GM18517 (cell line): ENCODE data around the gene LCK.
"Not testable (repeated sequence)": the region's sequence is repeated elsewhere in the genome, so short reads cannot be mapped to it uniquely, and the experiment has no call there.

Experiments used
- ATAC-seq: cut with Tn5 transposase; IDR thresholded peaks from one replicate; pipeline ENCODE4 v1.9.1; 2021; ENCODE audit warnings: mild to moderate bottlenecking, moderate library complexity; ENCODE audit not compliant: unreplicated experiment

Gene LCK

DNA sequence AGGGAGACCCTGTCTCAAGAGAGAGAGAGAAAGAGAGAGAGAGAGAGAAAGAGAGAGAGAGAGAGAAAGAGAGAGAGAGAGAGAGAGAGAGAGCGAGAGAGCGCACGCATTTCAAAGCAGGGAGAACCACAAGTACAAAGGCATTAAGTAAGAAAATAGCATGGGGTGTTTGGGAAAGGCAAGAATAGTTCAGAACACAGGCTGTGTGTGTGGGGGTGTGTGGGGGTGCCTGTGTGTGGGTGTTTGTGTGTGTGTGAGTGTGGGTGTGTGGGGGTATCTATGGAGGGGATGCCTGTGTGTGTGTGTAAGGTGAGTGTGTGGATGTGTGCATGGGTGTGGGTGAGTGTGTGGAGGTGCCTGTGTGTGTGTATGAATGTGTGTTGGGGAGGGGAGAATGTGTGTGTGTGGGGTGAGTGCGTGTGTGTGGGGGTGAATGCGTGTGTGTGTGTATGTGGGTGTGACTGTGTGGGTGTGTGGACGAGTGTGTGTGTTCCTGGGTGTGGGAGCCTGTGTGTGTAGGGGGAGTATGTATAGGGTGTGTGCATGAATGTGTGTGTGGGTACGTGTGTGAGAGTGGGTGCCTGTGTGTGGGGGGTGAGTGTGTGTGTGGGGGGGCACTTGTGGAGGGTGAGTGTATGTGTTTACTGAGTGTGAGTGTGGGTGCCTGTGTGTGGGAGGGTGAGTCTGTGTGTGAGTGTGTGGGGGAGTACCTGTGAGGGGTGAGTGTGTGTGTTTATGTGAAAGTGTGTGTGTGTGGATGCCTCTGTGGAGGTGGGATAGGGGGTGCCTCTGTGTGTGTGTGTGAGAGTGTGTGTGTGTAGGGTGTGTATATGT, 21.7 kb downstream of the LCK start:
- no peak for ATAC-seq

DNA sequence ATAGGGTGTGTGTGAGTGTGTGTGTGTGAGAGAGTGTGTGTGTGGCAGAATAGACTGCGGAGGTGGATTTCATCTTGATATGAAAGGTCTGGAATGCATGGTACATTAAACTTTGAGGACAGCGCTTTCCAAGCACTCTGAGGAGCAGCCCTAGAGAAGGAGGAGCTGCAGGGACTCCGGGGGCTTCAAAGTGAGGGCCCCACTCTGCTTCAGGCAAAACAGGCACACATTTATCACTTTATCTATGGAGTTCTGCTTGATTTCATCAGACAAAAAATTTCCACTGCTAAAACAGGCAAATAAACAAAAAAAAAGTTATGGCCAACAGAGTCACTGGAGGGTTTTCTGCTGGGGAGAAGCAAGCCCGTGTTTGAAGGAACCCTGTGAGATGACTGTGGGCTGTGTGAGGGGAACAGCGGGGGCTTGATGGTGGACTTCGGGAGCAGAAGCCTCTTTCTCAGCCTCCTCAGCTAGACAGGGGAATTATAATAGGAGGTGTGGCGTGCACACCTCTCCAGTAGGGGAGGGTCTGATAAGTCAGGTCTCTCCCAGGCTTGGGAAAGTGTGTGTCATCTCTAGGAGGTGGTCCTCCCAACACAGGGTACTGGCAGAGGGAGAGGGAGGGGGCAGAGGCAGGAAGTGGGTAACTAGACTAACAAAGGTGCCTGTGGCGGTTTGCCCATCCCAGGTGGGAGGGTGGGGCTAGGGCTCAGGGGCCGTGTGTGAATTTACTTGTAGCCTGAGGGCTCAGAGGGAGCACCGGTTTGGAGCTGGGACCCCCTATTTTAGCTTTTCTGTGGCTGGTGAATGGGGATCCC, 22.5 kb downstream of the LCK start:
- ATAC-seq: no peak

DNA sequence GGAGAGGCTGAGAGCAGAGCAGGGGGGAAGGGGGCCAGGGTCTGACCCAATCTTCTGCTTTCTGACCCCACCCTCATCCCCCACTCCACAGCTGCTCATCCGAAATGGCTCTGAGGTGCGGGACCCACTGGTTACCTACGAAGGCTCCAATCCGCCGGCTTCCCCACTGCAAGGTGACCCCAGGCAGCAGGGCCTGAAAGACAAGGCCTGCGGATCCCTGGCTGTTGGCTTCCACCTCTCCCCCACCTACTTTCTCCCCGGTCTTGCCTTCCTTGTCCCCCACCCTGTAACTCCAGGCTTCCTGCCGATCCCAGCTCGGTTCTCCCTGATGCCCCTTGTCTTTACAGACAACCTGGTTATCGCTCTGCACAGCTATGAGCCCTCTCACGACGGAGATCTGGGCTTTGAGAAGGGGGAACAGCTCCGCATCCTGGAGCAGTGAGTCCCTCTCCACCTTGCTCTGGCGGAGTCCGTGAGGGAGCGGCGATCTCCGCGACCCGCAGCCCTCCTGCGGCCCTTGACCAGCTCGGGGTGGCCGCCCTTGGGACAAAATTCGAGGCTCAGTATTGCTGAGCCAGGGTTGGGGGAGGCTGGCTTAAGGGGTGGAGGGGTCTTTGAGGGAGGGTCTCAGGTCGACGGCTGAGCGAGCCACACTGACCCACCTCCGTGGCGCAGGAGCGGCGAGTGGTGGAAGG, 23.7 kb downstream of the LCK start:
- ATAC-seq: no peak

DNA sequence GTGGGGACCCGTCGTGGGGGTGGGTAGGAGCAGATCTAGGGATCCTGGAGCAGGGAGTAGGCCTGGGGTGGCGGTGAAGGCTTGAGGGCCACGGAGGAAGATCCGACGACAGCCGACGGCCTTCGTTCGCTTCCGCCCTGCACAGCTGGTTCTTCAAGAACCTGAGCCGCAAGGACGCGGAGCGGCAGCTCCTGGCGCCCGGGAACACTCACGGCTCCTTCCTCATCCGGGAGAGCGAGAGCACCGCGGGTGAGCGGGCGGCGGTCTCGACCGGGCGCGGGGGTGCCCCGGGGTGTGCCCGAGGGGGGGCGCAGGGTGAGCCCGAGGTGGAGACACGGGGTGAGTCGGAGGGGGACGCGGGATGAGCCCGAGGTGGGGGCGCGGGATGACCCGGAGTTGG, 24.4 kb downstream of the LCK start:
- no peak for ATAC-seq

DNA sequence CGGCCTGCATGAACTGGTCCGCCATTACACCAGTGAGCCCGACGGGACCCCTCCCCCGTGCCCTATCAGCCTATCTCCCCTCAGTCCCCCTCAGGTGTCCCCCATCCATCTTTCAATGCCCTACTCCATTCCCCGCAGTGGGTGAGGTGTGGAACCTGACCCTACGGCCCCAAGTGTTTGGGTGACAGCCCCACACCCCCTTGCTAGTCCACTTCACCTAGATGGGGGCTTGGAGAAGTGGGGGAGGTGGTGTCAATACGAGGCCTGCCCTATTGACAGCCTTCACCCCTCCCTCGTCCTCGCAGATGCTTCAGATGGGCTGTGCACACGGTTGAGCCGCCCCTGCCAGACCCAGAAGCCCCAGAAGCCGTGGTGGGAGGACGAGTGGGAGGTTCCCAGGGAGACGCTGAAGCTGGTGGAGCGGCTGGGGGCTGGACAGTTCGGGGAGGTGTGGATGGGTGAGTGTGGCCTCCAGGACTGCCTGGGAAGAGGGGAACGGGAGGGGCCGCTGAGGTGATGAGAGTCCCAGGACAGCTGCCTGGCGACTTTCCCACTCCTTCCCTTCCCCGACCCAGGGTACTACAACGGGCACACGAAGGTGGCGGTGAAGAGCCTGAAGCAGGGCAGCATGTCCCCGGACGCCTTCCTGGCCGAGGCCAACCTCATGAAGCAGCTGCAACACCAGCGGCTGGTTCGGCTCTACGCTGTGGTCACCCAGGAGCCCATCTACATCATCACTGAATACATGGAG, 25.1 kb downstream of the LCK start:
- no peak for ATAC-seq

GRCh38 chr1:32284777-32285176, 33.7 kb downstream of the LCK start:
- ATAC-seq: not testable (repeated sequence)

- no peak for ATAC-seq
Measured at GRCh38 chr1:32285658-32286057, 34.6 kb downstream of the LCK start.

GRCh38 chr1:32286763-32287162, 35.7 kb downstream of the LCK start:
- ATAC-seq: no peak

DNA sequence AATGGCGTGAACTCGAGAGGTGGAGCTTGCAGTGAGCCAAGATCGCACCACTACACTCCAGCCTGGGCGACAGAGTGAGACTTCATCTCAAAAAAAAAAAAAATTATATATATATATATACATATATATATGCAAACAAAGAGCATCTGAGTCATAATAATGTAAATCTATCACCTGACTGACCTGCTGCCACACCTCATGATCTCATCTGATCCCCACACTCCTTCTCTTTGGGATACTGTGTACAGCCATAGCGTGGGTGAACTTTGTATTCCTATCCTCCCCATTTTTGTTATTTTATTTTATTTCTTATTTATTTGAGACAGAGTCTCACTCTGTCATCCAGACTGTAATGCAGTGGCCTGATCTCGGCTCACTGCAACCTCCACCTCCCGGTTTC, 38.2 kb downstream of the LCK start:
- ATAC-seq: no peak

DNA sequence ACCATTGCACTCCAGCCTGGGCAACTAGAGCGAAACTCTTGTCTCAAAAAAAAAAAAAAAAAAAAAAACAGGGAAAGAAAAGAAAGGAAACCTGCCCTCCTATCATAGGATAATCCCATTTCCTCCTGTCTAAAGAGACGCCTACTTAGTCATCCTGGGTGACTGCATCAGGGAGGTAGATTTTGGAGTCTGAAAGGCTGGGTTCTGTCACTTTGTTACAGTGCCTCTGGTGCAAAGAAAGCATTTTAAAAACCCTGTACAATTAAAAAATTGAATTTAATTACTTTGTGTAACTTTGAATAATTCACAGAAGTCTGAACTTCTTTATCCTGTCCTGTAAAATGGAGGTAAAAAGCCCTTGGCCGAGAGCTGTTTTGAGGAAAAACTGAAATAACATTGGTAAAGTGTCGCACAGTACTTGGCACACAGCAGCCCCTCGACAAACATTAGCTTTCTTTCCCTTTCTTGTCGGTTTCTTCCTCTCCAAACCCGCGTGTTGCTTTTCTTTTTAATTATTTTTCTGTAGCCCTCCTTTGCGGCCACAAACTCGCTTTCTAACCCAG, 40.2 kb downstream of the LCK start:
- ATAC-seq: no peak

DNA sequence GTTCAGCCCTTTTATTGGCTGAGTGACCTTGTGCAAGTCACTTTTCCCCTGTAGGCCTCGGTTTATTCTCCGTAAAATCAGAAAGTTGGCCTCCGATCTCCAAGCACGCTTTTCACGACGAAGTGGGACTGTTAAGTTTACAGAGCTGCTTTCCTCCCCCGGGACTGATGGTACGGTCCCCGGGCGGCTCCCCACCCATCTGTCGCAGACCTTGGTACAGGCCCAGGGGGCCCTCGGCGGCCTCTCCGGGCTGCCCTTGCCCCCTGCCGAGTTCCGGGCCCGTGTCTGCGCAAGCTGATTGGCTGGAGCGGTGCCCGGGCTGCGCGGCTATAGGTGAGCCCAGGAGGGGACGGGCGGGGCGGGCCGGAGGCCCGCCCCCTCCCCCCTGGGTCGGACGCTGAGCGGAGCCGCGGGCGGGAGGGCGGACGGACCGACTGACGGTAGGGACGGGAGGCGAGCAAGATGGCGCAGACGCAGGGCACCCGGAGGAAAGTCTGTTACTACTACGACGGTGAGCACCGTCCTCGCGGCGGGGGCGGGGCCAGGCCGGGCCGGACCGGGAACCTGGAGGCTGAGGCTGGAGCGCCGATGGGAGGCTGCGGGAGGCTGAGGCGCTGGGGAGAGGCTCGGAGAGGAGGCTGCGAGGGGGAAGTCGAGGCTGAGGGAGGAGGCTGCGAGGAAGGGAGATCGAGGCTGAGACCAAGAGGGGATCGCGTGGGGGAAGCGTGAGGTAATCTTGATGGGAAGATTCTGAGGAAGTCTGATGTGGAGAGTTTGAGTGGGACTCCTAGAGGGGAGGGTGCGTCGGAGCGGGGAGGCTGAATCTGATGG, 40.9 kb downstream of the LCK start, which contains the start of gene HDAC1:
TSS of gene HDAC1 (plus strand) at position 376 of the 831 bp plus-strand sequence. CDS start at position 463, 87 bp downstream.
- ATAC-seq: peak; percentile 89

GRCh38 chr1:32298211-32298610, 47.1 kb downstream of the LCK start:
- not testable (repeated sequence) for ATAC-seq

- ATAC-seq: no peak
Measured at GRCh38 chr1:32299327-32299726, 48.3 kb downstream of the LCK start.

DNA sequence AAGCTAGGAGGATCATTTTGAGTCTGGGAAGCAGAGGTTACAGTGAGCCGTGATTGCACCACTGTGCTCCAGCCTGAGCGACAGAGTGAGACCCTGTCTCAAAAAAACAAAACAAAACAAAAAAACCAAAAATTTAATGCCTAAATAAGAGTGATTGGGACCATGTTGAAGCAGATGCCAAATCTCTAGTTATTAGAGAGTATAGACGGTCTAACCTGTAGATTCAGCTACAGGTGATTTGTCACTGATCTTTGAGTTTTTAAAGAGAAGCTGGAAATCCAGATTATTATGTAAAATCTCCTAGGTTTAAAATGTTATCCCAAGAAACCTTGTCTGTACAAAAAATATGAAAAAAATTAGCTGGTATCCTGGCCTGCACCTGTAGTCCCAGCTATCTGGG, 52.3 kb downstream of the LCK start:
- ATAC-seq: no peak

DNA sequence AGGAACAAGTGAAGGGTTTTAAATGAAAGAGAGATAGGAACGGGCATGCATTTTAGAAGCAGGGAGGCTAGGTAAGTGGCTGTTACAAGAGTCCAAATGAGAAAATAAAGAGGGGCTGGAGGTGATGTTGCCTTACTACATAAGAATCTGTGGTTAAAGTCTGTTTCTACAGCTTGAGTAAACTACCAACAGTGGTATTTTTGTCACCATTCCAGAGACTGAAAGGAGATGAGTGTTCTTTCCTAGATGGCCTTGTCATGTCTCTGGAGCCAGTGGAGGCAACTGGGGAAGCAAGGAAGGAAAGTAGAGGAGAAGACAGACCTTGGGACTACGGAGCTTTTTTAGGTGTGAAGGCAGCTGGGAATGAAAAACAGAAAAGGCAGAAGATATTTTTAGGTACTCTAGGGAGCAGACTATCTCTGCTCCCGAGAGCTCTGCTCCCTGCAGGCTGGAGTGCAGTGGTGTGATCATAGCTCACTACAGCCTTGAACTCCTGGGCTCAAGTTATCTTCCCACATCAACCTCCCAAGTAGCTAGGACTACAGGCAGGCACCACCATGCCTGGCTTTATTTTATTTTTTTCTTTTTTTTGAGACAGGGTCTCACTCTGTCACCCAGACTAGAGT, 53.0 kb downstream of the LCK start:
- no peak for ATAC-seq

GRCh38 chr1:32305310-32305709, 54.2 kb downstream of the LCK start:
- no peak for ATAC-seq

DNA sequence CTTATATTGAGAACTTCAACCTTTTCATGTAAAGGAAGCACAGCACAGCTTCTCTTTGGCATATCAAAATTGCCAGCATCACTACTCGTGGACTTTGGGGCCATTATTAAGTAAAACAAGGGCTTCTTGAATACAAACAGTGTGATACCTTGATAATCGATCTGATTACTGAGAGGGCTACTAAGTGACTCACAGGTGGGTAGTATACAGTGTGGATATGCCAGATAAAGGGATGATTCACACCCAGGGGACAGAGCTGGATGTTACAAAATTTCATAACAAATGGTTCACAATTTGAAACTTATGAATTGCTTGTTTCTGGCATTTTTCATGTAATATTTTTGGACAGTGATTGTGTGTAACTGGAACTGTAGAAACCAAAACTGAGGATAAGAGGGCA, 56.3 kb downstream of the LCK start:
- no peak for ATAC-seq

DNA sequence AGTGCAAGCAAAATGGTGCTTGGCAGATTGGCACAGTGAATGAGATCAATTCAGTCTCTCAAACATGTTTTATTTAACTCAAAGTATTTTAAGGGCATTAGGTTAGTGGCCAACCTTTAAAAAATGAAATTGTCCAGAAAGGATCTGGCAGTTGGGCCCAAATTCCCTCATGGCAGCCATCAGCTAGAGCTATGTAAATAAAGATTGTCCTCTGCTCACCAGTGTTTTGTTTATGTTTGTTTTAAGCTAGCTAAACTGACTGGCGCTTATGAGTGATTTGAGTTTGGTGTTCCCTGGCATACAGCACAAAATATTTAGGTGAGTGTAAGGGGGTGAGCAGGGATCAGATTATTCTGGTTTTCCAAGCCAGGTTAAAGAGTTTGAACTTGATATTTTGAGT, 58.9 kb downstream of the LCK start:
- no peak for ATAC-seq
